Panc1 (cell line): ENCODE data around the gene SLC6A17. TPM values are rescaled to one million over a fixed set of nuclear protein-coding genes. Genes with fewer than 3 reads are reported as not detected.

ENCODE experiments used
- ATAC-seq: fragments of 200-7000 bp; cut with Tn5 transposase; 2 replicates; pipeline ENCODE4 v1.9.1; 2020; ENCODE audit warnings: mild to moderate bottlenecking, moderate library complexity
- BruUV-seq: library from RNA; stranded (reverse); fragments of 400-500 nt; replicated peaks from 2 replicates; lab custom pipeline; 2021; lab: Mats Ljungman, UMichigan
- CTCF ChIA-PET: fragments of 300-600 bp; sonication (Branson Sonifier 250); formaldehyde crosslinking; loops from one replicate; lab custom pipeline; 2022; ENCODE audit warnings: antibody characterized with exemption; lab: Charles Lee
- POLR2A ChIA-PET: fragments of 300-600 bp; sonication (Branson Sonifier 250); formaldehyde crosslinking; loops from one replicate; lab custom pipeline; 2022; ENCODE audit warnings: antibody characterized with exemption; lab: Charles Lee
- DNase-seq: peaks from one replicate; pipeline ENCODE4 v3.0.0-alpha.2; 2010; ENCODE audit warnings: low read depth, low spot score
- H3K27ac ChIP-seq: 2 replicates; pipeline ENCODE4 v1.5.1; 2011; ENCODE audit warnings: mild to moderate bottlenecking, low read length, inconsistent platforms
- H3K27me3 ChIP-seq: fragments of 200-500 bp; sonication (Bioruptor generic); 2 replicates; pipeline ENCODE4 v1.6.0; 2014; ENCODE audit warnings: low read length, inconsistent platforms; ENCODE audit not compliant: control insufficient read depth, insufficient read depth
- H3K36me3 ChIP-seq: fragments of 200-500 bp; sonication (Bioruptor generic); 2 replicates; pipeline ENCODE4 v1.5.1; 2014; ENCODE audit warnings: inconsistent platforms, mild to moderate bottlenecking, low read length, moderate library complexity; ENCODE audit not compliant: control insufficient read depth, insufficient read depth
- H3K4me1 ChIP-seq: 2 replicates; pipeline ENCODE4 v1.5.1; 2011; ENCODE audit warnings: inconsistent platforms, mild to moderate bottlenecking, low read length, moderate library complexity; ENCODE audit not compliant: control insufficient read depth, insufficient read depth
- H3K4me3 ChIP-seq, 2 experiments: 2 replicates each; pipeline ENCODE4 v1.5.1; 2011 to 2012; ENCODE audit warnings: low read depth in 2 of 2, low read length in 2 of 2, mild to moderate bottlenecking in 2 of 2, inconsistent platforms in 1 of 2, moderate library complexity in 1 of 2
- H3K9me3 ChIP-seq: fragments of 200-500 bp; sonication (Bioruptor generic); 2 replicates; pipeline ENCODE4 v1.5.1; 2014; ENCODE audit warnings: low read depth, mild to moderate bottlenecking, inconsistent platforms, low read length, moderate library complexity; ENCODE audit not compliant: control insufficient read depth, insufficient read depth
- CTCF ChIP-seq: fragments of 450-650 bp; IDR thresholded peaks from 2 replicates; pipeline ENCODE4 v1.5.1; 2017; ENCODE audit warnings: mild to moderate bottlenecking
- POLR2AphosphoS5 ChIP-seq: IDR thresholded peaks from 2 replicates; pipeline ENCODE4 v1.6.1; 2012; ENCODE audit warnings: mild to moderate bottlenecking, low read depth, low read length, moderate library complexity
- REST ChIP-seq, 2 experiments: IDR thresholded peaks; 2 replicates each; pipeline ENCODE4 v1.6.1; 2011 to 2012; ENCODE audit warnings: low read depth in 2 of 2, control low read depth in 1 of 2, low read length in 1 of 2, mild to moderate bottlenecking in 1 of 2, moderate library complexity in 1 of 2; ENCODE audit not compliant: insufficient read depth in 1 of 2
- SIN3A ChIP-seq: IDR thresholded peaks from 2 replicates; pipeline ENCODE4 v1.6.1; 2012; ENCODE audit warnings: low read depth, mild to moderate bottlenecking, low read length, moderate library complexity, borderline replicate concordance; ENCODE audit not compliant: insufficient read depth
- TCF7L2 ChIP-seq: IDR thresholded peaks from 2 replicates; pipeline ENCODE4 v1.6.1; 2011; ENCODE audit warnings: mild to moderate bottlenecking, low read depth, low read length, inconsistent platforms
- in situ Hi-C: cut with HindIII; loops from 2 replicates; pipeline ENCODE4 v1.10.0; 2016; ENCODE audit warnings: low sequenced_read_pairs, low pct_unique_long_range_greater_than_20kb
- intact Hi-C: fragments of 100-400 bp; cut with micrococcal nuclease; formaldehyde crosslinking; loops from one replicate; pipeline ENCODE4 v1.10.0; 2022; ENCODE audit not compliant: unreplicated experiment
- total RNA-seq: library from RNA; stranded (reverse); gene quantifications from one replicate; pipeline ENCODE4 v1.2.1, GENCODE V29; 2021; ENCODE audit not compliant: unreplicated experiment

Gene SLC6A17
- total RNA-seq, 1 experiment from 2014 or later: 5.7 TPM

GRCh38 chr1:110148961-110149360, 1.3 kb upstream of the SLC6A17 start:
- ChIA-PET CTCF (no interaction called here), POLR2A (no interaction called here)
- TF ChIP-seq POLR2AphosphoS5 (no peak), CTCF (peak; percentile 74)
- Histone ChIP-seq H3K27ac (no peak overlapping the region), H3K27me3 (peaks cover 11% of the 10 kb centered on the region), H3K9me3 (no peaks in the 10 kb centered on the region), H3K4me3 (no peak overlapping the region), H3K4me1 (no peaks in the 10 kb centered on the region), H3K36me3 (no peaks in the 10 kb centered on the region)
- intact Hi-C loops: no loop called here
- no TSS peak for BruUV-seq
- DNase-seq (no peak), ATAC-seq (no peak)
- in situ Hi-C loops: no loop called here

GRCh38 chr1:110151175-110151669, 928 bp downstream of the SLC6A17 start:
- POLR2A ChIA-PET: no interaction called here
- no TSS peak for BruUV-seq
- in situ Hi-C loops (no loop called here), intact Hi-C loops (no loop called here)
- no peak for ATAC-seq
- H3K27me3 ChIP-seq: peaks cover 9% of the 10 kb centered on the region
- H3K4me1 ChIP-seq: no peaks in the 10 kb centered on the region
- no peaks in the 10 kb centered on the region for H3K36me3 ChIP-seq
- H3K9me3 ChIP-seq: no peaks in the 10 kb centered on the region
- DNase-seq: no peak
- CTCF ChIA-PET: no interaction called here
- TF ChIP-seq REST (IDR thresholded peaks at IDR 0.05; ENCODE audit: insufficient read depth in 1 of 2, low read depth in 2 of 2, low read length in 1 of 2) (no peak), CTCF (no peak), TCF7L2 (no peak), SIN3A (no peak), POLR2AphosphoS5 (no peak)
- peak overlapping the region; percentile 45 to 50 for H3K4me3 ChIP-seq
- H3K27ac ChIP-seq: no peak overlapping the region
